Measurements from ENCODE around the gene USP5. TPM values are rescaled to one million over a fixed set of nuclear protein-coding genes. Genes with fewer than 3 reads are reported as not detected.

Gene USP5
- total and polyA plus RNA-seq, 9 donors: 13.9 to 84.3 (median 54.9) TPM

DNA sequence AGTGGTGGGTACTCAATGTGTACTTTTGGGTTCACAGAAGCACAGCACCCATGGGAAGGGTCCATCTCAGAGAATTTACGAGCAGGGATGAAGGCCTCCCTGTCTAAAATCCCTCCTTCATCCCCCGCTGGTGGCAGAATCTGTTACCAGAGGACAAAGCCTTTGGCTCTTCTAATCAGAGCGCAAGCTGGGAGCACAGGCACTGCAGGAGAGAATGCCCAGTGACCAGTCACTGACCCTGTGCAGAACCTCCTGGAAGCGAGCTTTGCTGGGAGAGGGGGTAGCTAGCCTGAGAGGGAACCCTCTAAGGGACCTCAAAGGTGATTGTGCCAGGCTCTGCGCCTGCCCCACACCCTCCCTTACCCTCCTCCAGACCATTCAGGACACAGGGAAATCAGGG is 31.8 kb upstream of the USP5 start:
- H3K4me3 ChIP-seq: no peak overlapping the region
- WGBS, 3 donors: 68 to 81% (median 70%) methylated on average over 5 of the region's 5 CpGs
- H3K36me3 ChIP-seq: no peaks in the 10 kb centered on the region
- H3K27ac ChIP-seq: no peak overlapping the region
- H3K4me1 ChIP-seq (ENCODE audit: insufficient read depth): peaks cover 6% of the 10 kb centered on the region
- H3K27me3 ChIP-seq: no peaks in the 10 kb centered on the region
- intact Hi-C loops (cut with DNase I): loop anchor here in 2 of 4 donors (5.0 kb wide), 2 partner anchors 38 to 83 kb away; no protein-coding TSS in a partner anchor
- H3K9me3 ChIP-seq: no peaks in the 10 kb centered on the region
- TF ChIP-seq, protein P1, sequence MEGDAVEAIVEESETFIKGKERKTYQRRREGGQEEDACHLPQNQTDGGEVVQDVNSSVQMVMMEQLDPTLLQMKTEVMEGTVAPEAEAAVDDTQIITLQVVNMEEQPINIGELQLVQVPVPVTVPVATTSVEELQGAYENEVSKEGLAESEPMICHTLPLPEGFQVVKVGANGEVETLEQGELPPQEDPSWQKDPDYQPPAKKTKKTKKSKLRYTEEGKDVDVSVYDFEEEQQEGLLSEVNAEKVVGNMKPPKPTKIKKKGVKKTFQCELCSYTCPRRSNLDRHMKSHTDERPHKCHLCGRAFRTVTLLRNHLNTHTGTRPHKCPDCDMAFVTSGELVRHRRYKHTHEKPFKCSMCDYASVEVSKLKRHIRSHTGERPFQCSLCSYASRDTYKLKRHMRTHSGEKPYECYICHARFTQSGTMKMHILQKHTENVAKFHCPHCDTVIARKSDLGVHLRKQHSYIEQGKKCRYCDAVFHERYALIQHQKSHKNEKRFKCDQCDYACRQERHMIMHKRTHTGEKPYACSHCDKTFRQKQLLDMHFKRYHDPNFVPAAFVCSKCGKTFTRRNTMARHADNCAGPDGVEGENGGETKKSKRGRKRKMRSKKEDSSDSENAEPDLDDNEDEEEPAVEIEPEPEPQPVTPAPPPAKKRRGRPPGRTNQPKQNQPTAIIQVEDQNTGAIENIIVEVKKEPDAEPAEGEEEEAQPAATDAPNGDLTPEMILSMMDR (IDR thresholded peaks at IDR 0.05): no peak
- no peak for TF ChIP-seq POLR2A (IDR thresholded peaks at IDR 0.05)
- no peak for TF ChIP-seq EP300 (IDR thresholded peaks at IDR 0.05)
- no peak for DNase-seq

DNA sequence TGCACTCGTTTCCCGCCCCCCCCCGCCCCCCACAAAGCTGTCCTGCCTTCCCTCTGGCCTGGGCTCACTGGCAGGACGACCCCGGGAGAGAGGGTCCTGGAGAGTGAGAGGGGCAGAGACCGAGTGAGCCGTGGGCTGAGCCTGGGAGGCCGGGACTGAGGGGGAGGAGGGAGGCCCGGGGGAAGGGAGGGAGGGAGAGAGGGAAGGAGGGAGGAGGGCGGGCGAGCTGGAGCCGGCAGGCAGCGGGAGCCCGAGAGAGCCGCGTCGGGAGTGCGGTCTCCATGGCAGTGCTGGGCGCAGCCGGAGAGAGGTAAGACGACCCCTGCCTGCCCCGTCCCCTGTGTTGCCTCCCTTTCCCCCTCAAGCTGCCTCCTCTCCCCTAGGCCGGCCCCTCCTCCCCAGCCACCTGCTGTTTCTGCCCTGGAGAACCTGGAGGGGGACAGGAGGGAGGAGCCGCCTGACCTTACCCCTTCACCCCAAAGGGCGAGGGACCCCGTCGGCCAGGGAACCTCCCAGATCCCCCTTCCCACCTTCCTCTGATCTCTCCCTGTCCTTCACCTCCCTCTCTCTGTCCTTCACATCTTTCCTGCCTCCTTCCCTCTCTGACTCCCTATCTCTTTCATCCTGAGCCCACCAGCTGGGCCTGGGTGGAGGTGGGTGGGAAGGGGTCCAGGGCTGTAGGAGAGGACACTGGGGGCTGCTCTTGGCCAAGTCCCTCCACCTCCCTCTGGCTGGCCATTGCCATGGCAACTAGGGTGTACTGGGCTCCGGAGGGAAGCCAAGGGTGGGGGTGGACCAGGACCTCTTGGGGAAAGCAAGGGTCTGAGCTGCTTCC is 30.1 kb upstream of the USP5 start, which contains the start of gene GPR162:
Gene GPR162, plus strand, starts transcription at position 231 of the 835 bp plus-strand sequence. CDS start 2,078 bp downstream, outside the sequence.
- Histone ChIP-seq H3K9me3 (no peaks in the 10 kb centered on the region), H3K36me3 (no peaks in the 10 kb centered on the region), H3K27me3 (no peaks in the 10 kb centered on the region), H3K27ac (no peak within 1 kb of the TSS), H3K4me3 (peak within 1 kb of the TSS; percentile 19), H3K4me1 (ENCODE audit: insufficient read depth) (peaks cover 10% of the 10 kb centered on the region)
- WGBS, 3 donors: 1% methylated on average over 19 to 28 of the region's 28 CpGs
- intact Hi-C loops (cut with DNase I): loop anchor here in 2 of 4 donors (5.0 kb wide), 2 partner anchors 40 to 85 kb away; no protein-coding TSS in a partner anchor
- TF ChIP-seq, protein P1 (IDR thresholded peaks at IDR 0.05): no peak
- TF ChIP-seq POLR2A (IDR thresholded peaks at IDR 0.05) (no peak), EP300 (IDR thresholded peaks at IDR 0.05) (no peak)
- peak; percentile 54 to 73 (median 70) for DNase-seq

DNA sequence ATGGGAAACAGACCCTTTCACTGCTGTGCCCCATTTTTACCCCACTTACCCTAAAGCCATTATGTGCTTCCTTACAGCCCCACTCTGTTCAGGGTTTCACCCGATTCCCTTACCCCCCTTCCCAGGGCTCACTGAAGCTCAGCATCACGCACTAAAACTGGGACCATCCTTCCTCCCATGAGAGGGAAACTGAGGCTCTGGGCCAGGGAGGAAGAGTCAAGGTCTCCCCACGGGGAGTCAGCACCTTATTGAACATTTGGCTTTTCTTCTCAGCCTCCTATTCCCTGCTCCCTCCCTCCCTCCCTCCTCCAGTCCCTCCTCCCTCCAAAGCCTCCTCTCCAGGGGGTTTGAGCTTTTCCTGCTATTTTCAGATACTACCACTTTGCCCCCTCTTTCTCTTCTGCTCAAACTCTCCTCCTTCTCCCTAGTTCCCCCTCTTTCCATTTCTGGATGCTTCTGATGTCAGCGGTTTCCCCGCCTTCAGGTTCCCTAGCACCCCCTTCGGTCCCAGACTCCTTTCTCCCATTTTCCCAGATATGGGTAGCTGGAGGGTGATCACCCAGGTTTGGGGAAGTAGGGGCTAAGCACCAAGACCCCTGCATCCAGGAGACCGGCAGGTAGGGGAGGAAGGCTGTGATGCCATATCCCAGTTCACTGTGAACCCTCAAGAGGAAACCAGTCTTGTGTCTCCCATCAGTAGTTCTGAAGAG is 29.4 kb upstream of the USP5 start:
- Histone ChIP-seq H3K9me3 (no peaks in the 10 kb centered on the region), H3K27me3 (no peaks in the 10 kb centered on the region), H3K4me1 (ENCODE audit: insufficient read depth) (peaks cover 14% of the 10 kb centered on the region), H3K27ac (no peak overlapping the region), H3K4me3 (no peak overlapping the region), H3K36me3 (no peaks in the 10 kb centered on the region)
- intact Hi-C loops (cut with DNase I): loop anchor here in 2 of 4 donors (5.0 kb wide), 2 partner anchors 40 to 85 kb away; no protein-coding TSS in a partner anchor
- no peak for DNase-seq
- TF ChIP-seq EP300 (IDR thresholded peaks at IDR 0.05): no peak
- TF ChIP-seq POLR2A (IDR thresholded peaks at IDR 0.05): no peak
- TF ChIP-seq, protein P1 (IDR thresholded peaks at IDR 0.05): no peak
- 36 to 47% (median 36%) methylated on average over 7 of the region's 7 CpGs for WGBS, 3 donors
